ENCODE measurements around the gene MVB12B. TPM values are rescaled to one million over a fixed set of nuclear protein-coding genes. Genes with fewer than 3 reads are reported as not detected.

Gene MVB12B
- total and polyA plus RNA-seq, 4 experiments from 2014 or later: 0.30 to 6.5 (median 4.9) TPM

- H3K9me3 ChIP-seq (ENCODE audit: control insufficient read depth in 1 of 2, low read length in 2 of 2): no peaks in the 10 kb centered on the region
- no peaks in the 10 kb centered on the region for H3K36me3 ChIP-seq (ENCODE audit: insufficient read depth, low read length)
- intact Hi-C loops (cut with micrococcal nuclease): no loop called here
- no peak overlapping the region for H3K27ac Mint-ChIP-seq
- peaks cover 0 to 1% of the 10 kb centered on the region in 2 donors for H3K27me3 Mint-ChIP-seq
- H3K4me3 ChIP-seq (ENCODE audit: low read length in 2 of 2): no peak overlapping the region
- no peak for DNase-seq
- ChIA-PET CTCF (ENCODE audit: partially characterized antibody) (interaction anchor here (1.0 to 1.1 kb wide), 2 partner anchors 31 to 143 kb away, joined by 3 to 4 read pairs; no protein-coding TSS in a partner anchor), POLR2A (ENCODE audit: partially characterized antibody) (no interaction called here)
- peaks cover 14 to 25% of the 10 kb centered on the region in 2 donors for H3K36me3 Mint-ChIP-seq
- H3K9me3 Mint-ChIP-seq: peaks cover 0 to 14% (median 10%) of the 10 kb centered on the region in 8 donors
- no peak overlapping the region for H3K4me3 Mint-ChIP-seq
- no peaks in the 10 kb centered on the region for H3K4me1 ChIP-seq (ENCODE audit: insufficient read depth, low read length)
- H3K4me1 Mint-ChIP-seq: peaks cover 0 to 21% (median 10%) of the 10 kb centered on the region in 4 donors
- H3K27ac ChIP-seq (ENCODE audit: low read depth, low read length): no peak overlapping the region
- H3K27me3 ChIP-seq (ENCODE audit: insufficient read depth, low read length): no peaks in the 10 kb centered on the region
Measured at GRCh38 chr9:126348911-126349550, 22.4 kb downstream of the MVB12B start.

GRCh38 chr9:126354887-126355770, 28.5 kb downstream of the MVB12B start:
- CTCF ChIA-PET (ENCODE audit: partially characterized antibody): interaction anchor here (1.0 to 1.9 kb wide), 2 partner anchors 14 to 44 kb away, joined by 4 to 5 read pairs; no protein-coding TSS in a partner anchor

GRCh38 chr9:126357074-126357473, 30.4 kb downstream of the MVB12B start:
- no peak for DNase-seq
- H3K4me1 ChIP-seq (ENCODE audit: insufficient read depth, low read length): no peaks in the 10 kb centered on the region
- H3K4me3 Mint-ChIP-seq: no peak overlapping the region
- H3K4me1 Mint-ChIP-seq: peaks cover 0 to 18% (median 5%) of the 10 kb centered on the region in 4 donors
- H3K4me3 ChIP-seq (ENCODE audit: low read length in 2 of 2): no peak overlapping the region
- ChIA-PET CTCF (ENCODE audit: partially characterized antibody) (no interaction called here), POLR2A (ENCODE audit: partially characterized antibody) (no interaction called here)
- H3K27me3 Mint-ChIP-seq: no peaks in the 10 kb centered on the region
- H3K27me3 ChIP-seq (ENCODE audit: insufficient read depth, low read length): no peaks in the 10 kb centered on the region
- no peak overlapping the region for H3K27ac ChIP-seq (ENCODE audit: low read depth, low read length)
- no peak overlapping the region for H3K27ac Mint-ChIP-seq
- peaks cover 0 to 26% (median 21%) of the 10 kb centered on the region in 8 donors for H3K9me3 Mint-ChIP-seq
- peaks cover 12 to 14% of the 10 kb centered on the region in 2 donors for H3K36me3 Mint-ChIP-seq
- H3K36me3 ChIP-seq (ENCODE audit: insufficient read depth, low read length): no peaks in the 10 kb centered on the region
- intact Hi-C loops (cut with micrococcal nuclease): no loop called here
- peaks cover 0 to 7% of the 10 kb centered on the region in 2 donors for H3K9me3 ChIP-seq (ENCODE audit: control insufficient read depth in 1 of 2, low read length in 2 of 2)

More at GRCh38 chr9:126354887-126355770, 28.5 kb downstream of the MVB12B start:
- Histone ChIP-seq H3K4me3 (ENCODE audit: low read length in 2 of 2) (no peak overlapping the region), H3K36me3 (ENCODE audit: insufficient read depth, low read length) (no peaks in the 10 kb centered on the region), H3K4me1 (ENCODE audit: insufficient read depth, low read length) (no peaks in the 10 kb centered on the region), H3K27ac (ENCODE audit: low read depth, low read length) (no peak overlapping the region), H3K27me3 (ENCODE audit: insufficient read depth, low read length) (no peaks in the 10 kb centered on the region), H3K9me3 (ENCODE audit: control insufficient read depth in 1 of 2, low read length in 2 of 2) (no peaks in the 10 kb centered on the region)
- intact Hi-C loops (cut with micrococcal nuclease): no loop called here
- POLR2A ChIA-PET (ENCODE audit: partially characterized antibody): no interaction called here
- Mint-ChIP-seq H3K36me3 (peaks cover 6 to 18% of the 10 kb centered on the region in 2 donors), H3K27ac (no peak overlapping the region), H3K4me3 (peak overlapping the region in 1 of 8 donors; percentile 50), H3K4me1 (peaks cover 0 to 18% (median 5%) of the 10 kb centered on the region in 4 donors), H3K9me3 (peaks cover 0 to 20% (median 12%) of the 10 kb centered on the region in 8 donors), H3K27me3 (no peaks in the 10 kb centered on the region)
- no peak for DNase-seq

- DNase-seq: no peak
- H3K36me3 Mint-ChIP-seq: peaks cover 22 to 32% of the 10 kb centered on the region in 2 donors
- Histone ChIP-seq H3K27me3 (ENCODE audit: insufficient read depth, low read length) (no peaks in the 10 kb centered on the region), H3K36me3 (ENCODE audit: insufficient read depth, low read length) (no peaks in the 10 kb centered on the region), H3K4me3 (ENCODE audit: low read length in 2 of 2) (no peak overlapping the region), H3K4me1 (ENCODE audit: insufficient read depth, low read length) (no peaks in the 10 kb centered on the region), H3K9me3 (ENCODE audit: control insufficient read depth in 1 of 2, low read length in 2 of 2) (peaks cover 0 to 7% of the 10 kb centered on the region in 2 donors), H3K27ac (ENCODE audit: low read depth, low read length) (no peak overlapping the region)
- intact Hi-C loops (cut with micrococcal nuclease): no loop called here
- peaks cover 0 to 44% (median 34%) of the 10 kb centered on the region in 8 donors for H3K9me3 Mint-ChIP-seq
- ChIA-PET CTCF (ENCODE audit: partially characterized antibody) (interaction anchor here (1.2 to 1.4 kb wide), 2 partner anchors 38 to 131 kb away, joined by 3 to 4 read pairs; no protein-coding TSS in a partner anchor), POLR2A (ENCODE audit: partially characterized antibody) (interaction anchor here (1.2 kb wide), 1 partner anchor 51 kb away, joined by 3 read pairs; no protein-coding TSS in a partner anchor)
- no peaks in the 10 kb centered on the region for H3K27me3 Mint-ChIP-seq
- no peak overlapping the region for H3K4me3 Mint-ChIP-seq
- no peak overlapping the region for H3K27ac Mint-ChIP-seq
- H3K4me1 Mint-ChIP-seq: peaks cover 0 to 5% (median under 1%) of the 10 kb centered on the region in 4 donors
Measured at GRCh38 chr9:126360073-126360472, 33.4 kb downstream of the MVB12B start.

GRCh38 chr9:126361810-126362238, 35.2 kb downstream of the MVB12B start:
- POLR2A ChIA-PET (ENCODE audit: partially characterized antibody): no interaction called here
- no peak overlapping the region for H3K4me3 Mint-ChIP-seq
- H3K9me3 Mint-ChIP-seq: peaks cover 0 to 44% (median 34%) of the 10 kb centered on the region in 8 donors
- H3K36me3 Mint-ChIP-seq: peaks cover 29 to 39% of the 10 kb centered on the region in 2 donors
- H3K27me3 Mint-ChIP-seq: peaks cover 0 to 3% of the 10 kb centered on the region in 2 donors
- intact Hi-C loops (cut with micrococcal nuclease): no loop called here
- H3K4me1 ChIP-seq (ENCODE audit: insufficient read depth, low read length): no peaks in the 10 kb centered on the region
- H3K9me3 ChIP-seq (ENCODE audit: control insufficient read depth in 1 of 2, low read length in 2 of 2): peaks cover 0 to 7% of the 10 kb centered on the region in 2 donors
- no peak overlapping the region for H3K4me3 ChIP-seq (ENCODE audit: low read length in 2 of 2)
- H3K36me3 ChIP-seq (ENCODE audit: insufficient read depth, low read length): no peaks in the 10 kb centered on the region
- peaks cover 0 to 3% (median 2%) of the 10 kb centered on the region in 4 donors for H3K4me1 Mint-ChIP-seq
- DNase-seq: no peak
- CTCF ChIA-PET (ENCODE audit: partially characterized antibody): no interaction called here
- H3K27ac Mint-ChIP-seq: no peak overlapping the region
- no peaks in the 10 kb centered on the region for H3K27me3 ChIP-seq (ENCODE audit: insufficient read depth, low read length)
- no peak overlapping the region for H3K27ac ChIP-seq (ENCODE audit: low read depth, low read length)

- Mint-ChIP-seq H3K27me3 (peaks cover 0 to 3% of the 10 kb centered on the region in 2 donors), H3K36me3 (peaks cover 34 to 40% of the 10 kb centered on the region in 2 donors), H3K4me3 (no peak overlapping the region), H3K27ac (no peak overlapping the region), H3K9me3 (peaks cover 0 to 44% (median 34%) of the 10 kb centered on the region in 8 donors), H3K4me1 (peaks cover 0 to 6% (median 2%) of the 10 kb centered on the region in 4 donors)
- DNase-seq: no peak
- H3K27me3 ChIP-seq (ENCODE audit: insufficient read depth, low read length): no peaks in the 10 kb centered on the region
- no peak overlapping the region for H3K27ac ChIP-seq (ENCODE audit: low read depth, low read length)
- POLR2A ChIA-PET (ENCODE audit: partially characterized antibody): no interaction called here
- no peaks in the 10 kb centered on the region for H3K4me1 ChIP-seq (ENCODE audit: insufficient read depth, low read length)
- H3K36me3 ChIP-seq (ENCODE audit: insufficient read depth, low read length): no peaks in the 10 kb centered on the region
- no peak overlapping the region for H3K4me3 ChIP-seq (ENCODE audit: low read length in 2 of 2)
- peaks cover 0 to 7% of the 10 kb centered on the region in 2 donors for H3K9me3 ChIP-seq (ENCODE audit: control insufficient read depth in 1 of 2, low read length in 2 of 2)
- intact Hi-C loops (cut with micrococcal nuclease): no loop called here
- CTCF ChIA-PET (ENCODE audit: partially characterized antibody): no interaction called here
Measured at GRCh38 chr9:126363250-126363649, 36.6 kb downstream of the MVB12B start.
